ENCODE results near the gene CLNS1A.
"Not testable (repeated sequence)": the region's sequence is repeated elsewhere in the genome, so short reads cannot be mapped to it uniquely, and the experiment has no call there.

The CLNS1A gene, protein sequence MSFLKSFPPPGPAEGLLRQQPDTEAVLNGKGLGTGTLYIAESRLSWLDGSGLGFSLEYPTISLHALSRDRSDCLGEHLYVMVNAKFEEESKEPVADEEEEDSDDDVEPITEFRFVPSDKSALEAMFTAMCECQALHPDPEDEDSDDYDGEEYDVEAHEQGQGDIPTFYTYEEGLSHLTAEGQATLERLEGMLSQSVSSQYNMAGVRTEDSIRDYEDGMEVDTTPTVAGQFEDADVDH

DNA sequence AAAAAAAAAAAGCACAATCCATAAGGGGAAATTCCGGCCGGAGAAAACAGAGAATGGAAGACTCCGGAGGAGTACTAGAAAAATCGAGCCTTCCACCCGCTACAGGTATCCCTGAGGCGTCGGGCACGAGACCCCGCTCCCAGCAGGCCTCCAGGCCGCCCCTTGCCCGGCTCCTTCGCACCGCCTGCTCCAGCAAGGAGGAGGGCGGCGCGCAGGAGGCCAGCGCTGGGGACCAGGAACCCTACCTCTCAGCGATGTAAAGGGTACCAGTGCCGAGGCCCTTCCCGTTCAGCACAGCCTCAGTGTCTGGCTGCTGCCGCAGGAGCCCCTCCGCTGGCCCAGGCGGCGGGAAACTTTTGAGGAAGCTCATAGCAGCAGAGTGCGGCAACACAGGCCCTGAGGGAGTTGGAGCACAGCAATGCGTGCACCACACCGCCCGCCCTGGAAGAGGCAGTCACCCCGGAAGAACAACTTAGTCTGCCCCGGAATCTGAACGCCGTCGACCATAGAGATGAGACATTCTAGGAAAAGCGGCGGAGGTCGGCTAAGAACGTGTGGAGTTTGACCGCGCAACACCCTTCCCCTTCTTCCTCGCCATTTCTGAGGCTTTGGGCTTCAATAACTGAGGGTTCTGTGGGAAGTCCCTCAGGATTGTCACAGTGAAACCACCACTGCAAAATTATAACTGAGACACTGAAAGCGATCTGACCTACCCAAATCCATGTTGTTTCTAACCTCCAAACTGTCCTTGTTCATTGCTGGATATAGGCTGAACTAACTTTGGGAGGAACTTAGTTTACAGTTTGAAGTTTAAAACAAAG is at the start of gene CLNS1A:
TSS of gene CLNS1A (minus strand) at position 450 of the 821 bp plus-strand sequence. CDS start at position 370, 80 bp downstream.
- peak; percentile 55 to 91 for DNase-seq

DNA sequence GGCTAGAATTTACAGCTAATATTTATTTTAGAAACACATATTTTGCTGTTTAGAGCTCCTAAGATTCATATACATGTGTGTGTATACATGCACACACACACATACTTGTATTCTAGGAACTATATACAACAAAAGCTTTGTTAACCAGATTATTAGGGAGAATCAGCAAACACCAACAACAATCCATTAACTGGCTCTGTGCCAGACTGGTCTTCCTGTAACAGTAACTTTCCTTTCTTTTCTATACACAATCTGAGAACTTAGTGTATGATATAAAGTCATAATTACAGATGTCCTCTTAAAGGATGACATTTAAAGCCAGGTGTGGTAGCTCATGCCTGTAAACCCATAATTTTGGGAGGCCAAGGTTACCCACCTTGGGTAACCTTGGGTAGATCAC is 49.5 kb upstream of the CLNS1A start:
- DNase-seq: no peak

DNA sequence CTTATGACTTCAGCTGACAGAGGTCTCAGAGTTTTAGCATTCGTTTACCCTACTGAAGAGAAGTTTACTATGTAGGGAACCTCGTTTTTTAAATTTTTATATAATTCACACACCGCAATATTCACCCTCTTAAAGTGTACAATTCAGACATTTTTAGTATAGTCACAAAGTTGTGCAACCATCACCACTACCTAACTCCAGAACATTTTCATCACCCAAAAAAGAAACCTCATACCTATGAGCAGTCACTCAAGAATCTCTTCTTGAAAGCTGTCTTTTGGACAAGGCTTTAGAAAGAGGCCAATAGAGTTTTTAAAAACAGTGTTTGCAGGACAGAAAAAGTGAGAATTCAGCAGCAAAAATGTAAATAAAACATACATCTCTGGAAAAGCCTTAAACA is 39.5 kb upstream of the CLNS1A start:
- DNase-seq: no peak

DNA sequence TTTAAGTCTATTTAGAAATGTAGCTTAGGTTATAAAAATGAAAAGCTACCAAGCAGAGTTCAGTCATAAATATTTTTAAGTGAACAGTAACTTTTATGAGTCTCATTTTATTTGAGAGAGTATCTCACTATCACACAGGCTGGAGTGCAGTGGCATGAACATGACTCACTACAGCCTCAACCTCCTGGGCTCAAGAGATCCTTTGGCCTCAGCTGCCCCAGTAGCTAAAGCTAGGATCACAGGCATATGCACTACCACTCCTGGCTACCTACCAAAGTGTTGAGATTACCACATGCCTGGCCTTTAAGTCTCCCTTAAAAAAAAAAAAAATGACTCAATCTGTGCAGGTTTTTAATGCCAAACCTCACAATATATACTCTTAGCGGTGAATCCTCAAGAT is 34.7 kb upstream of the CLNS1A start:
- no peak for DNase-seq

DNA sequence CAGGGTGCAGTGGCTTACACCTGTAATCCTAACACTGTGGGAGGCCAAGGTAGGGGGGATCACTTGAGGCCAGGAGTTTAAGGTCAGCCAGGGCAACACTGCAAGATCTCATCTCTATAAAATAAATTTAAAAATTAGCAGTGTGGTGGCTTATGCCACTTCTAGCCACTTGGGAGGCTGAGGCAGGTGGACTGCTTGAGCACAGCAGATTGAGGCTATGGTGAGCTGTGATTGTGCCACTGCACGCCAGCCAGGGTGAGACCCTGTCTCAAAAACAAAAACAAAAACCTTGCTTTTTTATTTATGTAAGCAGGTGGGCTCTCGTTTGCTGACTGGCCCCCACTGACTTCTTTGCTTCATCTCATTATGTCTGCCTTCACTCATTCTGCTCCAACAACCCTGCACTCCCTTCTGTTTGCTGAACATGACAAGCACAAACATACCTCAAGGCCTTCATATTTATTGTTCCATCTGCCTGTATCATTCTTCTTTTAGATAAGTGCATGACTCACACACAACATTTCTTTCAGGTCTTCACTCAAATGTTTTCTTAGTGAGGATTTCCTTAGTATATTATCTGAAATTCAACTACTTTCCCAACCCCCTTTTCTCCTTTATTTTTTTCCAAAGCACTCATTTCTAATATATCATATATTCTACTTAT is 32.4 kb upstream of the CLNS1A start:
- no peak for DNase-seq

DNA sequence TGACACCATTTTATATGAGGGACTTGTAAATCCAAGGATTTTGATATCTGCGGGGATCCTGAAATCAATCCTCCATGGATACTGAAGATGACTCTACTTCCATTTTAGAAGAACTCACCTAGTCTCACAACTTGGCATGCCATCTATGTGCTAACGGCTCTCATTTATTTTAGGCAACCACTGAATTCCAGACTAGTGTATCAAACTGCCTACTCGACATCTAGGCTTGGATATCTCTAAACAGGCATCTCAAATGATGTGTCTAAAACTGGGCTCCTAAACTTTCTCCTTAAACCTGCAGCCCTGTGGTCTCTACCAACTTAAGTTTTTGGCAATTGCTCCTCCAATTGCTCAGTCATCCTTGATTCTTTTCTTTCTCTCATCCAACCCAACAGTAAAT is 31.2 kb upstream of the CLNS1A start:
- no peak for DNase-seq

DNA sequence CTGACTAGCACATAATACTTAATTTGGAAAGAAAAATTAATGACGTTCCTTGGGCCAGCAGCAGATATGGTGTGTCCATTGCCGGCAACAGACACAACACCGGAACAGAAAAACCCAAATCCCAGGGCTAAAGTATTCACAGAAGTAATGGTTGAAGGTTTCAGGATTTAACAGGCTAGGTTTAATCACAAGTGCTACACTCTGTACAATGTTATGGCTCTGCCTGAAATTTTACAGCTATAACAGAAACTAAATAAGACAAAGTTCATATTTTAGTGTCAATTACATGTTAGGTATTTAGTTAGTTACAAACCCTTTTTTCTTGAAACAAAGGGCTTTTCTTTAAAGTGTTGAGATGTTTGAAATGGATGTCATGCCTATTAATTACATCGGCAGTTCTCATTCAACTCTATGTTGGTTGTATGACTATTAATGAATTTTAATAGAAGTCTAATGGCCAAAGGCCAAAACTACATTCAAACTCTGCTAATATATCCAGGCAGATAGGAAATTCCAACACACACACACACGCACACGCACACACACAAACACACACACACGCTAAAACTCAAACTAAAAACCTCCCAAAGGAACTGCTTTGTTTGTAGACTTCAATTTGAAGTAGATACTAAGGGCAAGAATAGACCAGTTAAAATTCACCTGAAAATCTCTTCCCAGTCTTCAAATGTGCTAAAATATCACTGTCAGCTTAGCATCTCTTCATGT is 27.8 kb upstream of the CLNS1A start:
- no peak for DNase-seq

DNA sequence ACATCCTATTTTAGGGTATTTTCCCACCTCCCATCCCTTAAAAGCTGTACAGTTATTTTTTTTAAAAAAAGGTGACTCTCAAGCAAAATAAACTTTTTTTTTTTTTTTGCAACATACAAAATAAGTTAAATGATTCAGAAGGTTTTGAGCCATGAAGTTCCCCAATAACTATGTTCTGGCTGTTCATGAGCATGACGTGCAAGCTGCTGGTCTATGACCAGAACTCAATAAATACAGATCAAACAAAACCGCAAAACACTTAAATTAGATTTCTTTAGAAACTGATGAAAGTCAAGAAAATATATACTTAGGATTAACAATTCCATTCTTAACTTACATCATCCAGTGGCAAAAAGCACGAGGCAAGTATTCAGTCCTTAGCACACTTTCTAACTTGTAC is 24.1 kb upstream of the CLNS1A start:
- DNase-seq: no peak

DNA sequence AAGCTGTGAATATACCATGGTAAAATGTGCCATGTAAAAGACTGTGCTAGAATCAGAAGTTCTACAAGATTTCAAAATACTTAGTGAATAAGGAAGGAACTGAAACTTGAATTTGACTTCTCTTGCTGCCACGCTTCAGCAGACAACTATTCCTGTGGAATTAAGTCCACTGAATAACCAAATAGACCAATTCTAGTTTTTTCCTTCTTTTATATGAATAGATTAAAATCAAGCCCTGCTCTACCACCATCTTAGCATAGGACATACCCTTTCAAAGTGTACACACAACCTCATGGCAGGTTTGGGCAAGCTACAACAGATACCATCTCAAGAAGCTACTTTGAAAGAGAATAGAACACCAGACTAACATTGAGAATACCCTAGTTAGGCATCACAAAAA is 23.4 kb upstream of the CLNS1A start:
- no peak for DNase-seq

DNA sequence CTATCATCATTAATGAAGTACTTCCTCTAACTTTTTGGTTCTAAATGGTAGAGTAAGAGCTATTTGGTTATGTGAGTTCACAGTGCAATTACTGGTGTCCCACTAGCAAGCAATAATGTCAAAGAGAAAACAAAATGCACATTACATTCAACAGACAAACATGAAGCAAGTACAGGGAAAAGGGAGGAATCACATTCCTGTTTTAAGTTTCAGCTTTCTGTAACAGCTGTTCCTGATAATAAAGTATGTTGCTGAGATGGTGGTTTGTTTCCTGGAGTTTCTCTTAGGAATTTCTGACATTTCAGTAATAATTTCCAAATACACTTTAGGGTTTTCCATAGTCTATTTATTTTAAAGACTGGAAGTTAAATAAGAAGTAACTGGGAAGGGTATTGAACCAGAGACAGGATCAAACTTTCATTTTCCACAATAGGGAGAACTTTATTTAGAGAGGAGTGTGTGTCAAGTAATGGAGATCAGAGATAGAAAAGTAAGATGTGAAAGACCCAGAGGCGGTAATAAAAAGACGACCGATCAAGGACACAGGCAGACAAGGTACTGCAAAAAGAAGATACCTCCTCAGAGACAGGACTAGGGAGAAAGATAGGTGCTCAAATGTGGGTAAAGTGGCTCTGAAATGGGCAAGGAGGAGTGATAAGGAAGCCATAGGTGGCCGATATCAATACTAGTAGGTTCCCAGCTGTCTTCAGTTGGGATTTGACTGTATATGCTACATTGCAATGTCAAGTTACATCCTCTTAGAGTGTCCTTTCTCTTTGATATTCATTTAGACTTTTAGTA is 20.8 kb upstream of the CLNS1A start:
- no peak for DNase-seq

DNA sequence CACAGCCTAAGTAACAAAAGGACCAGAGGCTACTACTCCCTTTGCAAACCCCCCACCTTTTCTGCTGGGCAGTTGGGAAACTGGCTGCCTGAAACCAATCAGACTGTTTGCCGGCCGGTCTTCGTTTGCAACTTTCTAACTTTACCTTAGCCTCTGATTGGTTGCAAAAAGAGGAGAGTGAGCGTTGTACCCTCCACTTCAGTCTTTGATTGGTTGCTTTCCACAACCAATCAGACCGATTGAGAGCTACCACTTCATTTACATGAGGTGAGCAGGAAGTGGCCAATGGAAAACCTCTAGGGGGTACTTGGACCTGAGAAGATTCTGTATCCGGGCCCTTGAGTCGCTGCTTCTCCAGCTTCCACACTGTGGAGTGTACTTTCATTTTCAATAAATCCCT is 18.8 kb upstream of the CLNS1A start:
- no peak for DNase-seq

DNA sequence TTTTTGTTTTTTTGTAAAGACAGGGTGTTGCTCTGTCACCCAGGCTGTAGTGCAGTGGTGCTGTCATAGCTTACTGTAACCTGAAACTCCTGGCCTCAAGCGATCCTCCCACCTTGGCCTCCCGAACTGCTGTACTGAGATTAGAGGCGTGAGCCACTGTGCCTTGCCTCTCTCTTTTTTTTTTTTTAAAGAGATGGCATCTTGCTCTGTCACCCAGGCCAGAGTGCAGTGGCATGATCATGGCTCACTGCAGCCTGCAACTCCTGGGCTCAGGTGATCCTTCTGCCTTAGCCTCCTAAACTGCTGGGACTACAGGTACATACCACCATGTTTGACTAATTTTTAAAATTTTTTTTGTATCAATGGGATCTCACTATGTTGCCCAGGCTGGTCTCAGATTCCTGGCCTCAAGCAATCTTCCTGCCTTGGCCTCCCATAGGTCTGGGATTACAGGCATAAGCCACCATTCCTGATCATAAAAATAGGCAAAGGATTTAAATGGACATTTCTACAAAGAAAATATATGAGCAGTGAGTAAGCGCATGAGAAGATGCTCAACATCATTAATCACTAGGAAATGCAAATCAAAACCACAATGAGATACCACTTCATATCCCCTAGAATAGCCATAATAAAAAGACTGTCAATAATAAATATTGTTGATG is 17.3 kb upstream of the CLNS1A start:
- DNase-seq: no peak

DNA sequence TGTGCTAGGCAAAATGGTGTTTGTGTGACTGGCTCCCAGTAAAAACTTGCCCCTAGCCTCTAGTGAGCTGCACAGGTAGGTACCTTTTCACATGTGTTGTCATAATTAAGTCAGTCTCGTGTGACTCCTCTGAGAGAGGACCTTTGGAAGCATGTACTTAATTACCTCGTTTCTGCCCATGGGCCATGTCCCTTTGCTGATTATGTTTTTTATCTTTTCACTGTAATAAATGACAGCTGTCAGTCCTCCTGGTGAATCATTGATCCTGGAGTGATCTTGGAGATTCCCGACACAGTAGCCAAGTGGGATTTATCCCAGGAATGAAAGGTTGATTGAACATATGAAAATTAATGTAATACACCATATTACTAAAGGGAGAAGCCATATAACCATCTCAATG is 12.5 kb upstream of the CLNS1A start:
- no peak for DNase-seq

DNA sequence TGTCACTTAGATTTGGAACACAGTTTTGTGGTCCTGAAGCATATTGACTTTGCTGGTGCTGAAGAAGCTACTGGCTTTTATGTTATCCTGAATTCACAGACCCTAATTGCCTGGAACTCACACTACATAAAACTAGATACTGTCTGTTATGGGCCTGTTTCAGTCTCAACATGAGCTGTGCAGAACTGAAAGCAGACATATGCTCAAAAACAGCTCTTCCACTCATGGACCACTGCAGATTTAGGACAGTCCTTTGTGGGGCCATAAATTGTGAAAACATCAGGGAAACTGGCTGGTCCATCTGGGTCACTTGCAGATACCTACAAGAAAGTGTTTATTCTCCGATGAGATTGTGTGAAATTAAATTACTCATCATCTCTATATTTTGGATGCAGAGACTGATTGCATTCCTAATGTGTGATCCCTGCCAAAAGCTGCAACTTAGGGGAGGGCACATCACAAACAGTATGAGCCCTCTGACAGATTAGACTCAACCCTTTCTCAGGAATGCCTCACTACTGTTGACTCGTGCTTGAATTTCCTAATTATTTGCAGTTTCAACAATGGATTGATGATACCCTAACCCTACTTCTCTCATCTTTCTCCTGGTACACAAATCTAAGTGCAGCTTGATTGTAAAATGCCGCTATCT is 10.2 kb upstream of the CLNS1A start:
- DNase-seq: no peak

DNA sequence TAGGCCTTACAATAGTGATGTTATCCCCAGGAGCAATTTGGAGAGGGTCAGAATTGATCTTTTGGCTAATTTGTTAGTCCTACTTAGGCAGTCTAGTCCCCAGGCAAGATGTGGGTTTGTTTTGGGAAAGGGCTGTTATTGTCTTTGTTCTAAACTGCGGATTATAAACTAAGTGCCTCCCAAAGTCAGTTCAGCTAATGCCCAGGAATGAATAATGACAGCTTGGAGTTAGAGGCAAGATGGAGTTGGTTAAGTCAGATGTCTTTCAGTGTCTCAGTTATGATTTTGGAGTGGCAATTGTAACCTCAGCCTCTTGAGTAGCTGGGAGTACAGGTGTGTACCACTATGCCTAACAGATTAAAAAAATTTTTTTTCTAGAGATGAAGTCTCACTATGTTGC is 7.3 kb upstream of the CLNS1A start:
- no peak for DNase-seq

DNA sequence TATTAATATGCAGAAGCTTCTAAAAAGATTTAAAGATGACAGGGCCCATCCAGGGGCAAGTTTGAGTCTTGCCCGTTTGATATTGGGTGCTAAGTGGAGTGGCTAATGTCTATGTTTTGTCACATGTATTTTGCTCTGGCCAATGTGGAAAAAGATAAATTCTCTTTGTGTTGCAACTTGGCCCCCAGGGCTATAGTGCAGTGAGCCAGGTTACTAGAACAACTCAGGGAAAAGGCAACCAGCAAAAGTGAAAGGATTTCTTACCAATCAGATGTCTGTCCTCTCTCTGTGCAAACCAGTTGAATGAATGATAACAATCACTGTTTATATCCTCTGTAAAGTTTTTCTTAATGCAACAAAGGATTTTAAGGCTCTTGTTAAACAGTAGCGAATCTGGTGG is 4.6 kb upstream of the CLNS1A start:
- no peak for DNase-seq

DNA sequence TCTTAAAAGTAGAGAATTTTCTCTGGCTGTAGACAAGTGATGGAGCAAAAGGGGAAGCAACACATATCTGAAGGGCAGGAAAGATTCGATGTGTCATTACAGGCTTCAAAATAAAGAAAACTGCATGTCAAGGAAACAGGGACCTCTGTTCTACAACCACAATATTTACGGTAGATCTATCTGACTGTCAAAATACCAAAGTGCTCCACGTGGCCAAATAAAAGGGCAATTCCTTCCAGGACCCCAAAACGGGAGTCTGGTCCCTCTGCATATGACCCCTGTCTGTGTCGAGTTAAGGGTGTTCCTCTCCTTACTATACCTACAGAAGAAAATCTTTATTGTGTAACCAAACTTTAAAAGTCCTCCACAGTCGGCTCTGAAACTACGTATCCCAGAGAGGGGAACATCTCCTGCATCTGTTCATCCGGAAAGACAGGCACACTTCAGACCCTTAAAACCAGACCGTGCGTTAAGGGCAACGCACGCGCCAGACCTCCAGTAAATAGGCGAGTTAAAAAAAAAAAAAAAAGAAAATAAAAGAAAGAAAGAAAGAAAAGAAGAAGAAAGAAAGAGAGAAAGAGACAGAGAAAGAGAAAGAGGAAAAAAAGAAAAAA is 756 bp downstream of the CLNS1A start:
- DNase-seq: peak in 1 of 2 donors; percentile 78

DNA sequence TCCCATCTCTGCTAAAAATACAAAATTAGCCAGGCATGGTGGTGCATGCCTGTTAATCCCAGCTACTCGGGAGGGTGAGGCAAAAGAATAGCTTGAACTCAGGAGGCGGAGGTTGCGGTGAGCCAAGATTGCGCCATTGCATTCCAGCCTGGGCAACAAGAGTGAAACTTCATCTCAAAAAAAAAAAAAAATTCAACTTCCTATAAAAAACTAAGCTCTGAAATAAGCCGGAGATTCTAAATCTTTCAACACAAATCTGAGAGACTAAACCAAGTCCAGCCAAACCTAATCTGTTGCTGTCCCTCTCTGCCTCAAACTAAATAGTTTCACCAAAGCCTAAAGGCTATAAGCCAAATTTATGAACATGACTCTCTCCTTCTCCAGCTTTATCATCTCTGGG is 3.7 kb downstream of the CLNS1A start:
- not testable (repeated sequence) for DNase-seq

DNA sequence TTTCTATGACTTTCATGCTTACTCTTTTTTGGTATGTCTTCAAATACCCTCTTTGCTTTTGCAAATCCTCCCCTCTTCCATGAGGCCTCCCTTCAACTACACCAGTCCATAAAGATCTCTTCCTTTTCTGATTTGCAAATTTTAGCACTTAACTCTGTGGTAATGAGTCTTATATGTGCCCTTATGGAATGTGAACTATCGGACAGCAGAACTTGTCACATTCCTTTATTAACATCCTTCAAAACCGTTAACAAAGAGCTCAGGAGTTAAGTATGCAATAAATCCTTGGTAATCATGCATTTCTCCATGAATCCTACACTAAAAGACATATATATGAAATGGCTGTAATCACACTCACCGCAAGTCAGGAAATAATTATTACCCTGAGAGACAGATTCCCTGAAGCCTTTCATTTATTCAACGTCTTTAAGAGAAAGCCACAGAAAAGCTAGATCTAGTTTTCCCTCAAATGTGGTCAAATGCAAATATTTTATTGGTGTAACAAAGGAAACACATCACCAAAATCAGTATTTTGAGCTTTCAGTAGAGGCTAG is 7.4 kb downstream of the CLNS1A start:
- DNase-seq: no peak

DNA sequence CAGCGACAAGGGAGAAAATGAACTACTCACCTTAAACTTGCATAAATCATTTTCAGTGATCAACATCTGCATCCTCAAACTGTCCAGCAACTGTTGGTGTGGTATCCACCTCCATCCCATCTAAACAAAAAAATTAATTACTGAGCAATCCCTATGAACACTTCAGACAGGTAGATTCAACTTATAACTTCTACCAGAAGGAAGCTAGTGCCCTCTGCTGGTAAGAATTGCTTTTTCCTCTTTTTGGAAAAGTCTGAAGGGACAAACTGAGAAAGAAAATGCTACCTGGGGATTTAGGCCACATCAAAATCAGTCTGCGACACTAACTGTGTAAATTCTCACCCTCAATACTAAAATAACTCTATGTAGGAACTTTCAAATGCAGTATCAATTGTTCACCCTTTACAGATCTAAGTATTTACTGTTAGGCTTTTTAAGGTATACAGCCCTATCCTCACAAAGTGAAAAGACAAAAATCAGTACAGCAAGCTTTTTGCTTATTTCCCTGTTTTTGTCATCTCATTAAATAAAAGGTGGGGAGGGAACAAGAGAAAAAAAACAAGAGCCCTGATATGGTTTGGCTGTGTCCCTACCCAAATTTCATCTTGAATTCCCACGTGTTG is 17.9 kb downstream of the CLNS1A start:
- peak in 1 of 2 donors; percentile 5 for DNase-seq
